ENCODE data around the gene CLIP3. TPM values are rescaled to one million over a fixed set of nuclear protein-coding genes. Genes with fewer than 3 reads are reported as not detected.

The CLIP3 gene
- total and polyA plus RNA-seq, 7 donors: 1.2 to 53.7 (median 22.5) TPM

- no peaks in the 10 kb centered on the region for H3K9me3 ChIP-seq
- peaks cover 0 to 49% (median 42%) of the 10 kb centered on the region in 4 donors for H3K4me1 ChIP-seq
- H3K27me3 ChIP-seq: no peaks in the 10 kb centered on the region
- 0 to 1% methylated on average over 97 of the region's 97 CpGs for WGBS, 2 donors
- H3K27ac ChIP-seq: peak within 1 kb of the TSS; percentile 88 to 94 (median 91)
- intact Hi-C loops (cut with DNase I): loop anchor here (1.0 to 5.0 kb wide), 4 partner anchors 19 to 248 kb away; partner anchors contain the start of genes ALKBH6, LIN37, POLR2I and PSENEN
- DNase-seq: peak; percentile 99
- H3K4me3 ChIP-seq: peak within 1 kb of the TSS; percentile 71 to 98 (median 89)
- peaks cover 0 to 12% (median 0%) of the 10 kb centered on the region in 4 donors for H3K36me3 ChIP-seq
- TF ChIP-seq EP300 (IDR thresholded peaks at IDR 0.05): no peak
- peak; percentile 83 to 87 for TF ChIP-seq POLR2A (IDR thresholded peaks at IDR 0.05)
- TF ChIP-seq POLR2AphosphoS5 (IDR thresholded peaks at IDR 0.05): peak; percentile 91 to 98 (median 96)
Measured at GRCh38 chr19:35995048-35995993, 37.4 kb downstream of the CLIP3 start, which contains the start of gene SDHAF1. Gene SDHAF1, plus strand, starts transcription at chr19:35995188. Its CDS starts 87 bp downstream, at chr19:35995275.

DNA sequence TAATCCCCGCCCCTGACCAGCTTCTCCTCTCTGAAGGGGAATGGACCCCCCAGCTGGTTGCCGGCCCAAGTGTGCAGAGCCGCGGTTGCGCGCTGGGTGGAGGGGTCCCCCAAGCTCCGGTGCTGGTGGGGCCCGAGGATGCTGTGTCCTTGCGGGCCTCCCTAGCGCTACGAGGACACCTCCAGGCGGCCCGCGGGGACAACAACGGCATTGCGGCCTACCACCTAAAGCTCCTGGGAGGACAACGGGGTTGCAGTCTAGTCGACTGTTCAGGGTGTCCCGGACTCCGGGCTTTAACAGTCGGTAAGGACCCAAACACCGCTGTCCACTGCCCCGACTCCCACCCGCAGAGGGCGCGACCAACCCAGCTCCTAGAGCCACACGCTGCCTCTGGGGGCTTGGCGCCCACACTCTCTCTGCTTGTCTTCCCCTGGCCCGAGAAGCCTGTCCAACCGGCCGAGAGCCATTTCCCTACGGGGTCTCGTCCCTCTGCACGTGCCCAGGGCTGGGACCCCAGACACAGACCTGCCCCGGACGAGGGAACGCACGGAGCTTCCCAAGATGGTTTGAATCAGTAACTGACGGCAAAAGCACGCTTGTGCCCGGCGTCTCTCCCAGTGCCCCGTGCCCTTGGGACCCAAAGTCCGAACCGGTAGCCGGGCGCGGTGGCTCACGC lies 38.6 kb downstream of the CLIP3 start:
- no peaks in the 10 kb centered on the region for H3K9me3 ChIP-seq
- peaks cover 0 to 36% (median 32%) of the 10 kb centered on the region in 4 donors for H3K4me1 ChIP-seq
- peak overlapping the region; percentile 88 to 94 (median 91) for H3K27ac ChIP-seq
- H3K36me3 ChIP-seq: peaks cover 0 to 12% (median 0%) of the 10 kb centered on the region in 4 donors
- H3K4me3 ChIP-seq: peak overlapping the region; percentile 71 to 98 (median 89)
- TF ChIP-seq, protein P1, sequence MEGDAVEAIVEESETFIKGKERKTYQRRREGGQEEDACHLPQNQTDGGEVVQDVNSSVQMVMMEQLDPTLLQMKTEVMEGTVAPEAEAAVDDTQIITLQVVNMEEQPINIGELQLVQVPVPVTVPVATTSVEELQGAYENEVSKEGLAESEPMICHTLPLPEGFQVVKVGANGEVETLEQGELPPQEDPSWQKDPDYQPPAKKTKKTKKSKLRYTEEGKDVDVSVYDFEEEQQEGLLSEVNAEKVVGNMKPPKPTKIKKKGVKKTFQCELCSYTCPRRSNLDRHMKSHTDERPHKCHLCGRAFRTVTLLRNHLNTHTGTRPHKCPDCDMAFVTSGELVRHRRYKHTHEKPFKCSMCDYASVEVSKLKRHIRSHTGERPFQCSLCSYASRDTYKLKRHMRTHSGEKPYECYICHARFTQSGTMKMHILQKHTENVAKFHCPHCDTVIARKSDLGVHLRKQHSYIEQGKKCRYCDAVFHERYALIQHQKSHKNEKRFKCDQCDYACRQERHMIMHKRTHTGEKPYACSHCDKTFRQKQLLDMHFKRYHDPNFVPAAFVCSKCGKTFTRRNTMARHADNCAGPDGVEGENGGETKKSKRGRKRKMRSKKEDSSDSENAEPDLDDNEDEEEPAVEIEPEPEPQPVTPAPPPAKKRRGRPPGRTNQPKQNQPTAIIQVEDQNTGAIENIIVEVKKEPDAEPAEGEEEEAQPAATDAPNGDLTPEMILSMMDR (IDR thresholded peaks at IDR 0.05): peak in 2 of 4 experiments; percentile 12 to 13
- TF ChIP-seq POLR2AphosphoS5 (IDR thresholded peaks at IDR 0.05): no peak
- peak; percentile 74 for DNase-seq
- H3K27me3 ChIP-seq: peaks cover 0 to 7% (median 0%) of the 10 kb centered on the region in 3 donors
- WGBS, 2 donors: 45 to 46% methylated on average over 49 of the region's 49 CpGs
- intact Hi-C loops (cut with DNase I): loop anchor here (2.0 kb wide), 2 partner anchors 21 to 121 kb away; partner anchors contain the start of genes ALKBH6, POLR2I and TBCB

DNA sequence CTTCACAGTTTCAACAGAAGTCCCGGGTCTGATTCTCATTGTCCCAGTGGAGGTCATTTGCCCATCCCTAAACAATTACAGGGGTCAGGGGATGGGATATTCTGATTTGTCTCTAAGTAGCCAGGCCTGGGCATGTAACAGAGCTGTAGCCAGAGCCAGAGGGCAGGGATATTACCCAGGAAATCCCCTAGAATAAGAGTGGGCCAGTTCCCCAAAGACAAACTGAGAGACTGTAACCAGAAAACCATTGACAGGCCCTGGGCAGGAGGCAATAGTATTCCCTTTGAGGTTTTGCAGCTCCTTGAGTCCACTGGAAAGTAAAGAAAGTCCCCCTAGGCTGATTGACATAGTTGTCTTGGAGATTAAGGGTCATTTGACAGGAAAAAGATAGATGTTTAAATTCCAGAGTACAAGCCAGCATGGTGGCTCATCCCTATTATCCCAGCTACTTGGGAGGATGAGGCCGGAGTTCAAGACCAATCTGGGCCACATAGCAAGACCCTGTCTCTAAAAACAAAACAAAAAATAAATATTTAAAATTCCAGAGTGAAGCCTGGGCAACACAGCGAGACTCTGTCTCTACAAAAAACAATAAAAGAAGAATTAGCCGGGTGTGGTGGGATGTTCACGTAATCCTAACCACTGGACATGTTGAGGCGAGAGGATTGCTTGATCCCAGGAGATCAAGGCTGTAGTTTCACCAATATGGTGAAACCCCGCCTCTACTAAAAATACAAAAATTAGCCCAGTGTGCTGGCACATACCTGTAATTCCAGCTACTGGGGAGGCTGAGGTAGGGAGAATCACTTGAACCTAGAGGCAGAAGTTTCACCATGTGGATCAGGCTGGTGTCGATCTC lies 39.5 kb downstream of the CLIP3 start:
- WGBS, 2 donors: 86 to 92% methylated on average over 8 of the region's 8 CpGs

DNA sequence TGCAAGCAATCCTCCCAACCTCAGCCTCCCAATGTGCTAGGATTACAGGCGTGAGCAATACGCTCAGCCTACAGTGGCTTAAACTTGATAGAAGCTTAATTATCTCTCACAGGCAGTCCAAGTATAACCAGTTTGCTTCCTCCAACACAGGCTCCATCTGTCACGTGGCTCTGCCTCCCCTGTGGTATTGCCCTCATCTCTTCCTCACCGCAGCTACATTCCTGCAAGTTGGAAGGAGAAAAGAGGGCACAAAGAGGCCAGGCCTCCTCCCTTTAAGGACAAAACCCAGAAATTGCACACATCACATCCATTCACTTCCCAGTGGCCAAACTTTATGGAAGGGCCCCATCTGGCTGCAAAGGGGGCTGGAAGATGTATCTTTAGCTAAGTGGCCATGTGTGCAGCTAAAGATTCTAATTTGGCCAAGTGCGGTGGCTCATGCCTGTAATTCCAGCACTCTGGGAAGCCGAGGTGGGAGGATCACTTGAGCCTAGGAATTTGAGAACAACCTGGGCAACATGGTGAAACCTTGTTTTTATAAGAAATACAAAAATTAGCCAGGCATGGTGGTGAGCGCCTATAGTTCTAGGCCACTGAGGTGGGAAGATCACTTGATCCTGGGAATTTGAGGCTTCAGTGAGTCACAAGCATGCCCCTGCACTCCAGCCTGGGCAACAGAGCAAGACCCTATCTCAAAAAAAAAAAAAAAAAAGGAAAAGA lies 40.8 kb downstream of the CLIP3 start:
- WGBS, 2 donors: 84 to 88% methylated on average over 7 of the region's 7 CpGs
- TF ChIP-seq, protein P1 (IDR thresholded peaks at IDR 0.05): no peak
- TF ChIP-seq POLR2A (IDR thresholded peaks at IDR 0.05) (no peak), POLR2AphosphoS5 (IDR thresholded peaks at IDR 0.05) (no peak), EP300 (IDR thresholded peaks at IDR 0.05) (no peak)

More for the DNA sequence above, 39.5 kb downstream of the CLIP3 start:
- no peak overlapping the region for H3K27ac ChIP-seq
- peaks cover 0 to 30% (median 27%) of the 10 kb centered on the region in 4 donors for H3K4me1 ChIP-seq
- H3K36me3 ChIP-seq: peaks cover 0 to 8% (median 0%) of the 10 kb centered on the region in 4 donors
- H3K4me3 ChIP-seq: no peak overlapping the region
- H3K27me3 ChIP-seq: peaks cover 0 to 16% (median 0%) of the 10 kb centered on the region in 3 donors
- no peaks in the 10 kb centered on the region for H3K9me3 ChIP-seq
- DNase-seq: no peak
- intact Hi-C loops (cut with DNase I): no loop called here
- TF ChIP-seq POLR2AphosphoS5 (IDR thresholded peaks at IDR 0.05) (no peak), EP300 (IDR thresholded peaks at IDR 0.05) (no peak)
- TF ChIP-seq, protein P1 (IDR thresholded peaks at IDR 0.05): no peak

More for the DNA sequence above, 40.8 kb downstream of the CLIP3 start:
- intact Hi-C loops (cut with DNase I): no loop called here
- Histone ChIP-seq H3K27ac (no peak overlapping the region), H3K4me1 (peaks cover 0 to 34% (median 28%) of the 10 kb centered on the region in 4 donors), H3K4me3 (no peak overlapping the region), H3K9me3 (no peaks in the 10 kb centered on the region), H3K36me3 (no peaks in the 10 kb centered on the region), H3K27me3 (peaks cover 4 to 28% (median 10%) of the 10 kb centered on the region in 3 donors)
- DNase-seq: no peak

All from sigmoid colon (tissue), 7 donors.